ENCODE results near the gene GRK6.
A peak's percentile ranks its signal among the peaks of the same experiment; 100 is the strongest.
"Not testable (repeated sequence)": the region's sequence is repeated elsewhere in the genome, so short reads cannot be mapped to it uniquely, and the experiment has no call there.

GRK6 gene

DNA sequence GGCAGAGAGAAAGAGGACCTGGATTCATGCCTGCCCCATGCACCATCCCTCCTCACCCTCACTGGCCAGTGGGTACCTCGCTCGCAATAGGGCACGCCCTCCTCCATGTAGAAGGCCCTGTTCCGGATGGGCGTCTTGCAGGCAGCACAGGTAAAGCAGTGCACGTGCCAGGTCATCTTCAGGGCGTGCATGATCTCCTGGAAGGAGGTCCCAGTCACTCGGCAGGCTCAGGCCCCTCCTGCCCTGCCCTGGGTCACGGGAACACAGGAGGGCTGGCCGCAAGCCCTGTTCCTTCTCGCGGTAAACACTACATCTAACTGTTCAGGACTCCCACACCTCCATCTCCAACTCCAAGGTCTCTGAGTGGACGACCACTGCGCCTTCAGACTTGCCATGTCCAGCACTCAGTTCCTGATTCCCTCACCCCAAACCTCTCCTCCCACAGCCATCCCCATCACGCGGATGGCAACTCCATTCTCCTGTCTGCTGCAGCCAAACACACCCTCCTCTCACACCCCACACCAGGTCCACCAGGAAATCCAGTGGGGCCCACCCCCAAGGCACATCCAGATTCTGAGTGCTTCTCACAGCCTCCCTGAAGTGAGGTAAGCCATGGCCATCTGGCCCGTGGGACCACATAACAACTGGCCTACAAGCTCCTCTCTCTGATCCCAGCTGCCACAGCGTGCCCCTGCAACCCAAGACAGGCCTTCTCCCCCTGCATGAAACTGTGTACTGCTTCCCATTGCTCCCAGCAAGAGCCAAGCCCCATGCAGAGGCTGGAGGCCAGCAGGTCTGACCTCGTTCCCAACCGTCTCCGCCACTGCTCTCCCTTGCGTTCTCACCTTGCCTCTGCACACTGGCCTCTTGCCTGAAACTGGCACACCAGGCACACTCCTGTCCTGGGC is 57.8 kb downstream of the GRK6 start:
- Histone ChIP-seq H3K27me3 (no peaks in the 10 kb centered on the region), H3K9me3 (no peaks in the 10 kb centered on the region), H3K4me1 (ENCODE audit: control insufficient read depth in 1 of 2, insufficient read depth in 1 of 2, low read depth in 1 of 2, low read length in 1 of 2) (peaks cover 8 to 9% of the 10 kb centered on the region in 2 experiments), H3K27ac (peak overlapping the region; percentile 9), H3K36me3 (peaks cover 91% of the 10 kb centered on the region), H3K4me3 (ENCODE audit: low read depth in 1 of 2, low read length in 1 of 2) (no peak overlapping the region)
- TF ChIP-seq, protein P1, sequence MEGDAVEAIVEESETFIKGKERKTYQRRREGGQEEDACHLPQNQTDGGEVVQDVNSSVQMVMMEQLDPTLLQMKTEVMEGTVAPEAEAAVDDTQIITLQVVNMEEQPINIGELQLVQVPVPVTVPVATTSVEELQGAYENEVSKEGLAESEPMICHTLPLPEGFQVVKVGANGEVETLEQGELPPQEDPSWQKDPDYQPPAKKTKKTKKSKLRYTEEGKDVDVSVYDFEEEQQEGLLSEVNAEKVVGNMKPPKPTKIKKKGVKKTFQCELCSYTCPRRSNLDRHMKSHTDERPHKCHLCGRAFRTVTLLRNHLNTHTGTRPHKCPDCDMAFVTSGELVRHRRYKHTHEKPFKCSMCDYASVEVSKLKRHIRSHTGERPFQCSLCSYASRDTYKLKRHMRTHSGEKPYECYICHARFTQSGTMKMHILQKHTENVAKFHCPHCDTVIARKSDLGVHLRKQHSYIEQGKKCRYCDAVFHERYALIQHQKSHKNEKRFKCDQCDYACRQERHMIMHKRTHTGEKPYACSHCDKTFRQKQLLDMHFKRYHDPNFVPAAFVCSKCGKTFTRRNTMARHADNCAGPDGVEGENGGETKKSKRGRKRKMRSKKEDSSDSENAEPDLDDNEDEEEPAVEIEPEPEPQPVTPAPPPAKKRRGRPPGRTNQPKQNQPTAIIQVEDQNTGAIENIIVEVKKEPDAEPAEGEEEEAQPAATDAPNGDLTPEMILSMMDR (IDR thresholded peaks at IDR 0.05) = no peak

DNA sequence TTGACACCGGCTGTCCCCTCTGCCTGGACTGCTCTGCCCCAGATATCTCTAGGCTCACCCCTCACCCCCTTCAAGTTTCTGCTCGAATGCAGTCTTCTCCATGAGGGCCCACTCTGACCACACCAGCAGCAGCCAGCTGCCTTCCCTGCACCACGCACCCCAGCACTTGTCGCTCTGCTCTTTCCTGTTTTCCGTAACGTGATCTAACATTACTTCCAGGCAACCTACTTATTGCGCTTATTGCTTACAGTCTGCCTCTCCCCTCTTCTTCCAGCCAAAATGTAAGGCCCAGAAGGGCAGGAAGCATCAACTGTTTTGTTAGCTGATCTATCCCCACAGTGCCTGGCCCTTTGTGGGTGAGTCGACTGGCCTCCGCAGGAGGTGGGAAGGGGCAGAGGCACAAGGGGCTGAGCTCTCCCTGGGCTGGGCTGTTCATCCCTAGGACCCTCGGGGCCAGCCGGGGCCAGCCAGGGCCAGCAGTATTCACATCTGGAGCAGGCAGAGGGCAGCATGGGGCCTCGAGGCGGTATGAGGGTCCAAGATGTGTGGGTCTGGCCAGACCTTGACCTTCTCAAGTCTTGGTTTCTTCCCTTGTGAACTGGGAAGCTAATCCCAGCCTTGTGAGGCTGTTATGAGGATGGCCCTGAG is 58.5 kb downstream of the GRK6 start:
- H3K27me3 ChIP-seq = no peaks in the 10 kb centered on the region
- H3K27ac ChIP-seq = peak overlapping the region; percentile 9
- no peak overlapping the region for H3K4me3 ChIP-seq (ENCODE audit: low read depth in 1 of 2, low read length in 1 of 2)
- peaks cover under 1 to 1% of the 10 kb centered on the region in 2 experiments for H3K4me1 ChIP-seq (ENCODE audit: control insufficient read depth in 1 of 2, insufficient read depth in 1 of 2, low read depth in 1 of 2, low read length in 1 of 2)
- peaks cover 91% of the 10 kb centered on the region for H3K36me3 ChIP-seq
- TF ChIP-seq, protein P1 (IDR thresholded peaks at IDR 0.05) = no peak
- no peaks in the 10 kb centered on the region for H3K9me3 ChIP-seq

DNA sequence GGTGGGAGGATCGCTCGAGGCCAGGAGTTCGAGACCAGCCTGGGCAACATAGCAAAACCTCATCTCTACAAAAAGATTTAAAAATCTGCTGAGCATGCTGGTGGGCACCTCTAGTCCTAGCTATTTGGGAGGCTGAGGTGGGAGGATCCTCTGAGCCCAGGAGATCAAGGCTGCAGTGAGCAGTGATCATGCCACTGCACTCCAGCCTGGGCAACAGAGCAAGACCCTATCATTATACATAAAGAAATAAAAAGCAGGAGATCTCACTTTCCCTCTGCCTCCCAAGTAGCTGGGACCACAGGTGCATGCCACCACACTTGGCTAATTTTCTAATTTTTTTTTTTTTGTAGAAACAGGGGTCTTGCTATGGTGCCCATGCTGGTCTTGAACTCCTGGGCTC is 59.3 kb downstream of the GRK6 start:
- H3K27ac ChIP-seq; H3K4me3 ChIP-seq (ENCODE audit: low read depth in 1 of 2, low read length in 1 of 2); H3K27me3 ChIP-seq; H3K4me1 ChIP-seq (ENCODE audit: control insufficient read depth in 1 of 2, insufficient read depth in 1 of 2, low read depth in 1 of 2, low read length in 1 of 2); H3K9me3 ChIP-seq: not testable (repeated sequence)
- peaks cover 97% of the 10 kb centered on the region for H3K36me3 ChIP-seq

DNA sequence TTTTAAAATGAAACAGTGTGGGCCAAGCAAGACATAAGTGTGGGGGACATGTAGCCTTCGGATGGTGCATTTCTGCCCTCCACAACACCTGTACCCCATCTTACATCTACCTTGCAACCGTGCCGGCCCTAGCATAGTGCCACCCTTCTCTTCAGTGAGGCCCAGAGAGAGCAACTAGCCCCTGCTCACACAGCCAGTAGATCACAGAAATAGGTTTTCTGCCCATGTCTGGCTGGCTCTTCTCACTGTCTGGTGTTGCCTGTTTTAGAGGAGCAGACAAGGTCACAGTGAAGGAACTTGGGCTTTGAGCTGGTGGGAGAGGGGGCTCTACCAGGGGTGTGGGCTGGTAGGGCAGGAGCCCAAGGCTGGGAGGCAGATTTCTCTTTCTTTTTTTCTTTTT is 59.8 kb downstream of the GRK6 start:
- Histone ChIP-seq H3K9me3 (no peaks in the 10 kb centered on the region), H3K27me3 (no peaks in the 10 kb centered on the region), H3K27ac (no peak overlapping the region), H3K4me3 (ENCODE audit: low read depth in 1 of 2, low read length in 1 of 2) (no peak overlapping the region), H3K36me3 (peaks cover 99% of the 10 kb centered on the region), H3K4me1 (ENCODE audit: control insufficient read depth in 1 of 2, insufficient read depth in 1 of 2, low read depth in 1 of 2, low read length in 1 of 2) (peaks cover 7 to 8% of the 10 kb centered on the region in 2 experiments)
- TF ChIP-seq, protein P1 (IDR thresholded peaks at IDR 0.05) = no peak

DNA sequence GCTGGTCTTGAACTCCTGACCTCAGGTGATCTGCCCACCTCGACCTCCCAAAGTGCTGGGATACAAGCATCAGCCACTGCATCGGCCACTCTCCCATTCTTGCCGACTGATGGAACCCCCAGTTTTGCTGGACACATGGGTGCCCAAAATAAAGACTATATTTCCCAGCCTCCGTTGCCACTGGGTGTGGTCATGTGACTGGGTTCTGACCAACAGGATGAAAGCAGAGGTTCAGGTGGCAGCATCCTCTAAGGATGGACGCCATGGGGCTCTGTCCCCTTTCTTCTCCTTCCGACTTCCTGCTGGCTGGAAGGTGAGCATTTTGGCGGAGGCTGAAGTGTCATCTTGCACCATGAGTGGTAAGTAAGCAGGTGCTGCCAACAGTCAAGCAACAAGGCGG is 60.7 kb downstream of the GRK6 start:
- H3K9me3 ChIP-seq = no peaks in the 10 kb centered on the region
- no peak overlapping the region for H3K4me3 ChIP-seq (ENCODE audit: low read depth in 1 of 2, low read length in 1 of 2)
- TF ChIP-seq, protein P1 (IDR thresholded peaks at IDR 0.05) = no peak
- peaks cover 11 to 16% of the 10 kb centered on the region in 2 experiments for H3K4me1 ChIP-seq (ENCODE audit: control insufficient read depth in 1 of 2, insufficient read depth in 1 of 2, low read depth in 1 of 2, low read length in 1 of 2)
- peaks cover 99% of the 10 kb centered on the region for H3K36me3 ChIP-seq
- H3K27me3 ChIP-seq = no peaks in the 10 kb centered on the region
- H3K27ac ChIP-seq = no peak overlapping the region

DNA sequence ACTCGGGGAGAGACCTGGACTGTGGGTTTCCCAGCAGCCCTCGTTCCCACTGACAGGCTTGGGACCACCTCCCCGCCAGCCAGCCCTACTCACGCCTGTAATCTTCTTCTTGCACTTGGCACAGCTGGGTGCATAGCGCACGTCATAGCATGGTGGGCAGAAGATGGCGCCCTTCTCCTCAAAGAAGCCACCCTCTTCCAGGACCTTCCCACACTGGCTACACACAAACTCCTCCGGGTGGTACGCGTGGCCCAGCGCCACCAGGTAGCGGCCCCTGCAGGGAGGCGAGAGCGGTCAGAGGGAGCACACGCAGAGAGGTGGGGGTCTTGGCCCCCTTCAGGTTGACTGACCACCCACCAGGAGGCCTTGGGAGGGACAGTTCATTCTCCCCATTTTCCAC is 61.5 kb downstream of the GRK6 start:
- Histone ChIP-seq H3K27ac (no peak overlapping the region), H3K9me3 (no peaks in the 10 kb centered on the region), H3K4me3 (ENCODE audit: low read depth in 1 of 2, low read length in 1 of 2) (no peak overlapping the region), H3K27me3 (no peaks in the 10 kb centered on the region), H3K36me3 (peaks cover 100% of the 10 kb centered on the region), H3K4me1 (ENCODE audit: control insufficient read depth in 1 of 2, insufficient read depth in 1 of 2, low read depth in 1 of 2, low read length in 1 of 2) (peaks cover 20 to 25% of the 10 kb centered on the region in 2 experiments)
- TF ChIP-seq, protein P1 (IDR thresholded peaks at IDR 0.05) = peak; percentile 13

Measured in neutrophil (primary cell).